Endodermal cell (in vitro differentiated cells): Measurements from ENCODE around the gene VWCE. TPM values are rescaled to one million over a fixed set of nuclear protein-coding genes. Genes with fewer than 3 reads are reported as not detected.
"Not testable (repeated sequence)": the region's sequence is repeated elsewhere in the genome, so short reads cannot be mapped to it uniquely, and the experiment has no call there.

ENCODE experiments used
- DNase-seq: peaks from one replicate; pipeline ENCODE4 v3.0.0-alpha.2; 2017
- H3K27ac ChIP-seq: 2 replicates; pipeline ENCODE4 v1.5.1; 2013; ENCODE audit warnings: mild to moderate bottlenecking, low read depth, low read length, moderate library complexity
- H3K27me3 ChIP-seq: 2 replicates; pipeline ENCODE4 v1.6.1; 2013; ENCODE audit warnings: mild to moderate bottlenecking, low read length, moderate library complexity; ENCODE audit not compliant: insufficient read depth, control insufficient read depth, poor library complexity, severe bottlenecking
- H3K36me3 ChIP-seq: 2 replicates; pipeline ENCODE4 v1.7.0; 2013; ENCODE audit warnings: mild to moderate bottlenecking, low read length, moderate library complexity; ENCODE audit not compliant: control insufficient read depth, insufficient read depth
- H3K4me1 ChIP-seq: one replicate; pipeline ENCODE4 v1.7.0; 2013; ENCODE audit warnings: low read length; ENCODE audit not compliant: control insufficient read depth, insufficient read depth
- H3K4me3 ChIP-seq: 2 replicates; pipeline ENCODE4 v1.5.1; 2013; ENCODE audit warnings: mild to moderate bottlenecking, low read length, moderate library complexity
- H3K9ac ChIP-seq: 2 replicates; pipeline ENCODE4 v1.6.1; 2013; ENCODE audit warnings: mild to moderate bottlenecking, low read length, moderate library complexity; ENCODE audit not compliant: poor library complexity, severe bottlenecking; ENCODE audit errors: extremely low read depth
- H3K9me3 ChIP-seq: 2 replicates; pipeline ENCODE4 v1.6.1; 2013; ENCODE audit warnings: mild to moderate bottlenecking, low read length, moderate library complexity; ENCODE audit not compliant: control insufficient read depth
- H3K27ac Mint-ChIP-seq: 2 replicates; pipeline ENCODE4 v1.8.0; 2020; ENCODE audit warnings: mixed read lengths
- H3K27me3 Mint-ChIP-seq: 2 replicates; pipeline ENCODE4 v1.8.0; 2021; ENCODE audit warnings: mild to moderate bottlenecking, mixed read lengths; ENCODE audit not compliant: insufficient read depth
- H3K36me3 Mint-ChIP-seq: 2 replicates; pipeline ENCODE4 v1.8.0; 2020; ENCODE audit warnings: low read depth, mixed read lengths
- H3K4me1 Mint-ChIP-seq: 2 replicates; pipeline ENCODE4 v1.8.0; 2020; ENCODE audit warnings: mixed read lengths
- H3K4me3 Mint-ChIP-seq: 2 replicates; pipeline ENCODE4 v1.8.0; 2020; ENCODE audit warnings: mild to moderate bottlenecking, moderate library complexity, mixed read lengths
- H3K9me3 Mint-ChIP-seq: 2 replicates; pipeline ENCODE4 v1.8.0; 2020; ENCODE audit warnings: mild to moderate bottlenecking, mixed read lengths
- WGBS, 2 experiments: methylation state at CpG; one replicate each; pipeline versions ENCODE4 v1.1.5 to v1.1.7; 2013; ENCODE audit warnings: missing lambda C conversion rate in 2 of 2, mixed read lengths in 1 of 2; ENCODE audit not compliant: insufficient coverage in 1 of 2, insufficient read length in 1 of 2; 5-methylcytosine and 5-hydroxymethylcytosine counted together
- total RNA-seq, 2 donors: library from RNA; stranded (reverse); fragmentation: NEBNext Ultra II Directional in 1 of 2; extraction: Animal tissue kit (Norgen Biotek cat#: 25700) in 1 of 2; gene quantifications; 2 replicates in 1 of 2; 3 replicates in 1 of 2; pipeline ENCODE4 v1.2.1, GENCODE V29; 2021

Gene VWCE
- total RNA-seq, 2 donors from 2014 or later, result 7.2 to 13.3 TPM

- not testable (repeated sequence) for H3K4me3 Mint-ChIP-seq, H3K9me3 ChIP-seq
Measured at GRCh38 chr11:61229458-61229857, 65.7 kb downstream of the VWCE start.

GRCh38 chr11:61226457-61227137 lies 68.5 kb downstream of the VWCE start:
- not testable (repeated sequence) for H3K9me3 ChIP-seq, H3K9me3 Mint-ChIP-seq, H3K4me1 ChIP-seq, H3K27ac Mint-ChIP-seq, DNase-seq, H3K4me3 ChIP-seq, H3K4me1 Mint-ChIP-seq, H3K4me3 Mint-ChIP-seq, H3K27ac ChIP-seq, H3K9ac ChIP-seq, H3K36me3 ChIP-seq, H3K27me3 Mint-ChIP-seq, H3K27me3 ChIP-seq, H3K36me3 Mint-ChIP-seq
- WGBS, 2 experiments, result no CpG with 5 or more reads among the region's 10 CpGs

More at GRCh38 chr11:61229458-61229857, 65.7 kb downstream of the VWCE start:
- not testable (repeated sequence) for H3K27ac ChIP-seq, H3K4me1 Mint-ChIP-seq, H3K27me3 ChIP-seq, H3K36me3 ChIP-seq, H3K27me3 Mint-ChIP-seq, H3K9me3 Mint-ChIP-seq, H3K4me1 ChIP-seq, H3K9ac ChIP-seq, H3K36me3 Mint-ChIP-seq, DNase-seq, H3K27ac Mint-ChIP-seq, H3K4me3 ChIP-seq
- WGBS, 2 experiments, result no CpG with 5 or more reads among the region's 6 CpGs

- not testable (repeated sequence) for H3K27ac ChIP-seq, DNase-seq, H3K9me3 ChIP-seq, H3K36me3 ChIP-seq, H3K4me3 Mint-ChIP-seq, H3K36me3 Mint-ChIP-seq, H3K27ac Mint-ChIP-seq, H3K4me3 ChIP-seq, H3K9ac ChIP-seq, H3K4me1 Mint-ChIP-seq, H3K9me3 Mint-ChIP-seq, H3K4me1 ChIP-seq, H3K27me3 Mint-ChIP-seq, H3K27me3 ChIP-seq
- no CpG with 5 or more reads among the region's 5 CpGs for WGBS, 2 experiments
Measured at GRCh38 chr11:61222692-61223091, 72.4 kb downstream of the VWCE start.

GRCh38 chr11:61222047-61222446 lies 73.1 kb downstream of the VWCE start, which contains the start of gene PGA4:
TSS of gene PGA4 (plus strand) at chr11:61222347. CDS start at chr11:61222401, 54 bp downstream.
- DNase-seq, H3K36me3 ChIP-seq, H3K36me3 Mint-ChIP-seq, H3K27ac ChIP-seq, H3K9me3 Mint-ChIP-seq, H3K27me3 Mint-ChIP-seq, H3K4me1 Mint-ChIP-seq, H3K27ac Mint-ChIP-seq, H3K4me1 ChIP-seq, H3K27me3 ChIP-seq, H3K9ac ChIP-seq, H3K4me3 ChIP-seq, H3K4me3 Mint-ChIP-seq, H3K9me3 ChIP-seq: not testable (repeated sequence)
- WGBS, 2 experiments, result no CpG with 5 or more reads among the region's 8 CpGs

- not testable (repeated sequence) for H3K4me1 Mint-ChIP-seq, H3K4me3 Mint-ChIP-seq, H3K4me3 ChIP-seq, H3K9me3 Mint-ChIP-seq, H3K9ac ChIP-seq, H3K9me3 ChIP-seq, H3K36me3 Mint-ChIP-seq, H3K27ac ChIP-seq, H3K4me1 ChIP-seq, H3K36me3 ChIP-seq, H3K27me3 ChIP-seq, DNase-seq, H3K27ac Mint-ChIP-seq, H3K27me3 Mint-ChIP-seq
- WGBS, 2 experiments, result 98% methylated on average over 4 of the region's 5 CpGs; no CpG with 5 or more reads in 1 of the 2 experiments
Measured at GRCh38 chr11:61219016-61219415, 76.1 kb downstream of the VWCE start.

GRCh38 chr11:61218306-61218705 lies 76.8 kb downstream of the VWCE start:
- H3K9me3 ChIP-seq, H3K36me3 Mint-ChIP-seq, H3K9ac ChIP-seq, H3K36me3 ChIP-seq, H3K27me3 Mint-ChIP-seq, H3K4me1 Mint-ChIP-seq, H3K4me1 ChIP-seq, H3K27me3 ChIP-seq, H3K27ac ChIP-seq, DNase-seq, H3K27ac Mint-ChIP-seq, H3K9me3 Mint-ChIP-seq, H3K4me3 Mint-ChIP-seq, H3K4me3 ChIP-seq: not testable (repeated sequence)
- WGBS, 2 experiments, result no CpG with 5 or more reads among the region's 4 CpGs

GRCh38 chr11:61213711-61214324 lies 81.3 kb downstream of the VWCE start:
- not testable (repeated sequence) for H3K4me1 Mint-ChIP-seq, H3K36me3 ChIP-seq, H3K4me1 ChIP-seq, H3K9me3 ChIP-seq, H3K27me3 Mint-ChIP-seq, DNase-seq, H3K36me3 Mint-ChIP-seq, H3K9ac ChIP-seq, H3K27ac ChIP-seq, H3K27me3 ChIP-seq, H3K4me3 Mint-ChIP-seq, H3K9me3 Mint-ChIP-seq, H3K27ac Mint-ChIP-seq, H3K4me3 ChIP-seq
- no CpG with 5 or more reads among the region's 3 CpGs for WGBS, 2 experiments
